Neural progenitor cell (in vitro differentiated cells): ENCODE data around the gene ZSCAN16. TPM values are rescaled to one million over a fixed set of nuclear protein-coding genes. Genes with fewer than 3 reads are reported as not detected.

Experiments
- DNase-seq: peaks from one replicate; pipeline ENCODE4 v3.0.0-alpha.2; 2016; ENCODE audit warnings: low spot score
- H2AFZ ChIP-seq: fragments of 200-600 bp; sonication (generic); replicated peaks from 2 replicates; pipeline ENCODE4 v1.6.1; 2016; ENCODE audit warnings: antibody characterized with exemption
- H3F3A ChIP-seq: fragments of 200-600 bp; sonication (generic); 2 replicates; pipeline ENCODE4 v1.6.1; 2016; ENCODE audit warnings: antibody characterized with exemption, low read depth
- H3K27ac ChIP-seq: fragments of 200-600 bp; sonication (generic); 2 replicates; pipeline ENCODE4 v1.5.1; 2016; ENCODE audit warnings: mild to moderate bottlenecking
- H3K27me3 ChIP-seq: fragments of 200-600 bp; sonication (generic); 2 replicates; pipeline ENCODE4 v1.6.1; 2016; ENCODE audit warnings: mild to moderate bottlenecking, moderate library complexity
- H3K36me3 ChIP-seq: fragments of 200-600 bp; sonication (generic); 2 replicates; pipeline ENCODE4 v1.5.1; 2016
- H3K4me1 ChIP-seq: fragments of 200-600 bp; sonication (generic); 2 replicates; pipeline ENCODE4 v1.6.1; 2016; ENCODE audit warnings: mixed run types
- H3K4me2 ChIP-seq: fragments of 200-600 bp; sonication (generic); 2 replicates; pipeline ENCODE4 v1.6.1; 2016
- H3K4me3 ChIP-seq: fragments of 200-600 bp; sonication (generic); 2 replicates; pipeline ENCODE4 v1.5.1; 2016
- H3K79me2 ChIP-seq: fragments of 200-600 bp; sonication (generic); 2 replicates; pipeline ENCODE4 v1.6.1; 2016; ENCODE audit warnings: low read depth
- H3K9ac ChIP-seq: fragments of 200-600 bp; sonication (generic); 2 replicates; pipeline ENCODE4 v1.6.1; 2016
- H3K9me3 ChIP-seq: fragments of 200-600 bp; sonication (generic); 2 replicates; pipeline ENCODE4 v1.5.1; 2016; ENCODE audit warnings: low read depth
- H4K20me1 ChIP-seq: fragments of 200-600 bp; sonication (generic); 2 replicates; pipeline ENCODE4 v1.6.1; 2016; ENCODE audit warnings: low read depth
- H3K27ac Mint-ChIP-seq: 3 replicates; pipeline ENCODE4 v1.8.0; 2021; ENCODE audit warnings: mixed read lengths
- H3K27me3 Mint-ChIP-seq: 2 replicates; pipeline ENCODE4 v1.8.0; 2022; ENCODE audit warnings: low read depth, mild to moderate bottlenecking, inconsistent platforms, moderate library complexity, mixed read lengths; ENCODE audit not compliant: insufficient read depth
- H3K36me3 Mint-ChIP-seq: 3 replicates; pipeline ENCODE4 v1.8.0; 2021; ENCODE audit warnings: mixed read lengths
- H3K4me1 Mint-ChIP-seq: 3 replicates; pipeline ENCODE4 v1.8.0; 2021; ENCODE audit warnings: mixed read lengths
- H3K4me3 Mint-ChIP-seq: 3 replicates; pipeline ENCODE4 v1.8.0; 2021; ENCODE audit warnings: mild to moderate bottlenecking, moderate library complexity, mixed read lengths
- H3K9me3 Mint-ChIP-seq: 3 replicates; pipeline ENCODE4 v1.8.0; 2020; ENCODE audit warnings: mixed read lengths
- CTCF ChIP-seq: fragments of 200-600 bp; sonication (generic); IDR thresholded peaks from 2 replicates; pipeline ENCODE4 v1.5.1; 2017; ENCODE audit warnings: antibody characterized with exemption, mild to moderate bottlenecking
- EZH2 ChIP-seq: fragments of 200-600 bp; sonication (generic); IDR thresholded peaks from 2 replicates; pipeline ENCODE4 v1.6.1; 2017; ENCODE audit warnings: antibody characterized with exemption, mild to moderate bottlenecking, moderate library complexity
- EZH2phosphoT487 ChIP-seq: fragments of 200-600 bp; sonication (generic); IDR thresholded peaks from 2 replicates; pipeline ENCODE4 v1.6.1; 2017; ENCODE audit warnings: antibody characterized with exemption
- total RNA-seq: library from RNA; depleted of rRNA; stranded (reverse); fragments of >200 nt; gene quantifications from 2 replicates; pipeline ENCODE4 v1.2.3, GENCODE V29; 2015; ENCODE audit warnings: low replicate concordance

Gene ZSCAN16
- total RNA-seq, 1 donor from 2014 or later: 17.7 TPM

- Histone ChIP-seq H3K4me1 (peaks cover 21% of the 10 kb centered on the region), H4K20me1 (peaks cover 28% of the 10 kb centered on the region), H3K4me3 (peak overlapping the region; percentile 92), H3F3A (peaks cover 14% of the 10 kb centered on the region), H3K9ac (peak overlapping the region; percentile 96), H2AFZ (no peak overlapping the region), H3K4me2 (peak overlapping the region; percentile 94), H3K36me3 (peaks cover 22% of the 10 kb centered on the region), H3K9me3 (no peaks in the 10 kb centered on the region), H3K27ac (peak overlapping the region; percentile 88), H3K27me3 (peaks cover 32% of the 10 kb centered on the region), H3K79me2 (peaks cover 58% of the 10 kb centered on the region)
- H3K9me3 Mint-ChIP-seq: no peaks in the 10 kb centered on the region
- H3K27me3 Mint-ChIP-seq: peaks cover 4% of the 10 kb centered on the region
- H3K4me1 Mint-ChIP-seq: peaks cover 18% of the 10 kb centered on the region
- peak overlapping the region; percentile 86 for H3K27ac Mint-ChIP-seq
- peak overlapping the region; percentile 97 for H3K4me3 Mint-ChIP-seq
- peaks cover 21% of the 10 kb centered on the region for H3K36me3 Mint-ChIP-seq
- TF ChIP-seq EZH2 (no peak), EZH2phosphoT487 (no peak), CTCF (no peak)
- DNase-seq: no peak
Measured at GRCh38 chr6:28142446-28142845, 18.0 kb downstream of the ZSCAN16 start.

- no peak for DNase-seq
- Histone ChIP-seq H3F3A (peaks cover 7% of the 10 kb centered on the region), H3K27ac (no peak overlapping the region), H3K9me3 (no peaks in the 10 kb centered on the region), H3K4me3 (no peak overlapping the region), H3K4me1 (peaks cover 15% of the 10 kb centered on the region), H2AFZ (no peak overlapping the region), H3K4me2 (no peak overlapping the region), H3K36me3 (peaks cover 36% of the 10 kb centered on the region), H3K79me2 (peaks cover 64% of the 10 kb centered on the region), H4K20me1 (peaks cover 44% of the 10 kb centered on the region), H3K27me3 (peaks cover 10% of the 10 kb centered on the region), H3K9ac (no peak overlapping the region)
- no peak for TF ChIP-seq CTCF
- TF ChIP-seq EZH2: no peak
- no peak for TF ChIP-seq EZH2phosphoT487
- Mint-ChIP-seq H3K9me3 (no peaks in the 10 kb centered on the region), H3K27me3 (peaks cover 2% of the 10 kb centered on the region), H3K27ac (no peak overlapping the region), H3K4me1 (peaks cover 9% of the 10 kb centered on the region), H3K4me3 (no peak overlapping the region), H3K36me3 (peaks cover 43% of the 10 kb centered on the region)
Measured at GRCh38 chr6:28145231-28145630, 20.8 kb downstream of the ZSCAN16 start.

DNA sequence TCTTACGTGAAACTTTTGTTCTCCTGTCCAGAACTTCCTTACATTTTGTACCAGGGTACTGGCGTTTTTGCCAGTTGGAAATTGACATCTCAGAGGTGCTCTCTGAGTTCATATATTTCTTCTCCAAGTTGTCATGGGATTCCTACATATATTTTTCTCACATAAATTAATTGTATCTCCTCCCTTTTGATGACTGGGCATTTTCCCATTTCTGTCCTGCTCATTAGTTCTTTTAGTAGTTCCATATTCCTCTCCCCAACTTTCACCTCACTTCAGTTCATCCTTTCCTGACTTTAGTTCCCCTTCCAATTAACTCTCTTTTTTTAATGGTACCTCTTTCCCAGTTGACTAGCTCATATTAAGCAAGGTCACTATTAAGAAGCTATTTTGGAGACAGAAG is 28.1 kb downstream of the ZSCAN16 start:
- Histone ChIP-seq H3F3A (no peaks in the 10 kb centered on the region), H4K20me1 (peaks cover 15% of the 10 kb centered on the region), H3K36me3 (peaks cover 55% of the 10 kb centered on the region), H3K4me1 (no peaks in the 10 kb centered on the region), H3K9me3 (no peaks in the 10 kb centered on the region), H2AFZ (no peak overlapping the region), H3K27me3 (no peaks in the 10 kb centered on the region), H3K27ac (no peak overlapping the region), H3K9ac (no peak overlapping the region), H3K4me3 (no peak overlapping the region), H3K4me2 (no peak overlapping the region), H3K79me2 (peaks cover 5% of the 10 kb centered on the region)
- TF ChIP-seq EZH2phosphoT487 (no peak), EZH2 (no peak), CTCF (no peak)
- Mint-ChIP-seq H3K9me3 (peaks cover 5% of the 10 kb centered on the region), H3K27ac (no peak overlapping the region), H3K4me3 (no peak overlapping the region), H3K36me3 (peaks cover 78% of the 10 kb centered on the region), H3K27me3 (no peaks in the 10 kb centered on the region), H3K4me1 (no peaks in the 10 kb centered on the region)
- no peak for DNase-seq
